Amniotic epithelial cell (primary cell): Measurements from ENCODE around the gene DTX1.
"Not testable (repeated sequence)": the region's sequence is repeated elsewhere in the genome, so short reads cannot be mapped to it uniquely, and the experiment has no call there.

Experiments
- DNase-seq: peaks from one replicate; pipeline ENCODE4 v3.0.0-alpha.2; 2010; ENCODE audit warnings: low read depth

The DTX1 gene

DNA sequence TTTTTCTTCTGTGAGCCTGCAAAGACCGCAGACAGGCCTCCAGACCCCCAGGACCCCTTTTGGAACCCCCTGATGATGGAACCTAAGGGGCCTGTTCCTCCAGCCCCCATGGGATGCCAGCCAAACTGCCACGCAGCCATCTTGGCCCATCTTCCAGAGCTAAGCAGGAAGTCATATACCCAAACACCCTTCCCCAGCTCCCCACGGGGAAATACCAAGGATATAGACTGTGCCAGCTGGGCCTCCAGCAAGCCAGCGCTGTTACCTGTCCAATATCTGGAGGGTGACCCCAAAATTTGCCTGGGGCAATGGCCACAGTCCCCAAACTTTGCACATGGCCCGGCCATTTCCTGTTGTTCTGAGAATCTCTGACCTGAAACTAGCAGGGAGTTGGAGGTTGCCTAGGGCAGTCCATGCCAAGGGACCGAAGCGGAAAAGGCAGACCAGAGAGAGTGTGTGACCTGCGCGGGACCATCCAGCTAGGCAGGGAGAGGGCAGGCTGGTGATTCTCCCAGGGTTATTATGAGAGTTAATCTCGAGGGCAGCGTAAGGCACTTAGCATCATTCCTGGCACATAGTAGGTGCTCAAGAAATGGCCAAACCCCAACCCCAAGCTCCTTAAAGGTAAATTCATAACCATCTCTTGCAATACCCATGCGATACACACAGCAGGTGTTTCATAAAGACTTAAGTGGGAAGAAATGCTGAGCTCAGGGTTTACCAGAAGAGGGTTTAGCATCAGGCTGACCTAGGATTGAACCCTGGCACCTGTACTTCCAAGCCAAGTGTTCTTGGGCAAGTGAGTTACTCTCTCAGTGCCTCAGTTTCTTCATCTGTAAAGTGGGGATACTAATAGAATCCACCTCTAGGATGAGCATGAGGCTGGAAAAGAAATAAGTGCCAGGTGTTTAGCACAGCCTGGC, 81.6 kb downstream of the DTX1 start:
- DNase-seq: no peak

DNA sequence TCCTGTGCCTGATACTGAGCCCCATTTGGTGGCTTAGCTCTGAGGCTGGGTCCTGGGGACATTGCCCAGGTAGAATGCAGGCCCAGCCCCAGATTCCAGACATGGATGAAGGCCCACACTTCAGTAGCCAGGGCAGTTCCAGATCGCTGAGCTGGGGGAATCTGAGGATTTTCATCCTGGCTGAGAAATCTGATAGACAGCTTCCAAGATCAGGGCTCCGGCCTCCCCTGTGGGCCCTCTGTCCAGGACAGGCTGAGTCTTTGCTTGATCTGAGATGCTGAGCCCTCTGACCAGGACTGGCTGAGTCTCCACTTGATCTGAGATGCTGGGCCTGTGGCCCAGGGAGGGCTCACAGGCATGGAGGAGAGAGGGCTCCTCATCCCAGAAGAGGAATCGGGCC, 82.3 kb downstream of the DTX1 start:
- no peak for DNase-seq

DNA sequence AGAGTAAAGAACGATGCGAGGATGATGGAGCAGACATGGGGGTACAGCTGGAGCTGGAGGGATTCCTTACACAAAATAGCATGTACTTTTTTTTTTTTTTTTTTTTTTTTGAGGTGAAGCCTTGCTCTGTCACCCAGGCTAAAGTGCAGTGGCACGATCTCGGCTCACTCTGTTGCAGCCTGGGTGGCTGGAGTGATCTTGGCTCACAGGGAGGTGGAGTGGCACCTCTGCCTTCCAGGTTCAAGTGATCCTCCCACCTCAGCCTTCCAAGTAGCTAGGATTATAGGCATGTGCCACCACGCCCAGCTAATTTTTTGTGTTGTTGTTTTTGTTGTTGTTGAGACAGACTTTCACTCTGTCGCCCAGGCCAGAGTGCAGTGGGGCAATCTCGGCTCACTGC, 84.2 kb downstream of the DTX1 start:
- no peak for DNase-seq

DNA sequence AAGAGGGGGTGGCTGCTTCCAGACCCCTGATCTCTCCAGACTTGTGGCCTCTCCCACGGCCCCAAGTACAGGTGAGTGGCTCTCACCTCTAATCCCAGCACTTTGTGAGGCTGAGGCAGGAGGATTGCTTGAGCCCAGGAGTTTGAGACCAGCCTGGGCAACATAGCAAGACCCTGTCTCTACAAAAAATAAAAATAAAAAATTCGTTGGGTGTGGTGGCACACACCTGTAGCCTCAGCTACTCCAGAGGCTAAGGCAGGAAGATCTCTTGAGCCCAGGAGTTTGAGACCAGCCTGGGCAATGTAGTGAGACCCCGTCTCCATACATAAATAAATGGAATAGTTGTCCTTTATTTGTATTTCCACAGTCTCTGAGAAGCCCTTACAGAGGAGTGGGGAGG, 85.2 kb downstream of the DTX1 start:
- not testable (repeated sequence) for DNase-seq

DNA sequence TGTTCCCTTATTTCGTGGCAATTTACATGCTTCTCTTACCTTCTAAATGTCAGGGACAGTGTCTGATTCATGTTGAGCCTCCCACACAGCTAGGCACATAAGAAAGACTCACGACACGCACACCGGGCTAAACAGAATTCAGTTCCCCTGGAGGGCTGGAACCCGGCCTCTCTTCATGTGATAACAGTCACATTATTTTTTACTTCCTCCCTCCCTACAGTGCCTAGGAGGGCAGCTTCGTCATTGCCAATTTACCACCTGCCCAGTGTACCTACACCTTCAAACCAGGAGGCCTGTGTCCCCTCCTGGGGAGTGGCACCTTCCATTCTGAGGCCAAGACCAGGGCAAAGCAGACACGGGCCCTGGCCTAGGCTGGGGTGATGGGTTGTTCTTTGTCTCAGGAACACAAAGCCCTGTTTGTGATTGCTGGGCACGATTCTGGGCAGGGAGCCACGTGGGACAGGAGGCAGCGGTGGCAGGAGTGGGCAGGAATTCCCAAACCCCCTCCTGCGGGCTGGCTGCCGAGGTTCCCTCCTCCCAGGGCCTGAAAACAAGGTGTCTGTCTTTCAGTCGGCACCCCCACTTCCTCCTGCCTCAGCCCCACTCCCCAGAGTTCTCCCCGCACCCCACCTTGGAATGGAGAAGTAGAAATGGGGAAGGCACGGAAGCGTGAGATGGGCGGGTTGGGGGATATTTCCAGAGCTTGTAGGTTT, 85.8 kb downstream of the DTX1 start:
- no peak for DNase-seq

DNA sequence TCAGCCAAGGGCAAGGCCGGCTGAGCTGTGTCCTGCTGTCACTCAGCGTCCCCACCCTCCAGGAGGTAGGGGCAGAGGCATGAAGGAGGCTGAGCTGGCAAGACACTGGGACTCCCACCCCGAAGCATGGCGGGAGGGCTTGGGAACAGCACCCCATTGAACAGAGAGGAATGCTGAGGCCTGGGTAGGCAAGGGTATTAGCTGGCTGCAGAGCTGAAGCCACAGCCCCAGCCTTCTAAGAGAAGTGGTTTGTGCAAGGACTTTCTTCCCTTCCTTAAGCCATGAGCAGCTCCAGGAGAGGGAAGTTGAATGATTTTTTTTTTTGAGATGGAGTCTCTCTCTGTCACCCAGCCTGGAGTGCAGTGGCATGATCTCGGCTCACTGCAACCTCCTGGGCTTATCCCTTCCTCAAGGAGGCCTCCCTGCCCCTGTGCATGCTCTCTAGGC, 86.4 kb downstream of the DTX1 start:
- no peak for DNase-seq

DNA sequence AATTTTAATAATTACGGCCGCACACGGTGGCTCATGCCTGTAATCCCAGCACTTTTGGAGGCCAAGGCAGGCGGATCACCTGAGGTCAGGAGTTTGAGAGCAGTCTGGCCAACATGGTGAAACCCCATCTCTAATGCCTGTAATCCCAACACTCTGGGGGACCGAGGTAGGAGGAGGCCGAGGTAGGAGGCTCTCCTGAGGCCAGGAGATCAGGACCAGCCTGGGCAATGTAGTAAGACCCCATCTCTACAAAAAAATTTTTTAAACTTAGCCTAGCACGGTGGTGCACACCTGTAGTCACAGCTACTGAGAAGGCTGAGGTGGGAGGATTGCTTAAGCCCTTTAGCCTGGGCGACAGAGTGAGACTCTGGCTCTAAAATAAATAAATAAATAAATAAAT, 87.4 kb downstream of the DTX1 start:
- DNase-seq: no peak

DNA sequence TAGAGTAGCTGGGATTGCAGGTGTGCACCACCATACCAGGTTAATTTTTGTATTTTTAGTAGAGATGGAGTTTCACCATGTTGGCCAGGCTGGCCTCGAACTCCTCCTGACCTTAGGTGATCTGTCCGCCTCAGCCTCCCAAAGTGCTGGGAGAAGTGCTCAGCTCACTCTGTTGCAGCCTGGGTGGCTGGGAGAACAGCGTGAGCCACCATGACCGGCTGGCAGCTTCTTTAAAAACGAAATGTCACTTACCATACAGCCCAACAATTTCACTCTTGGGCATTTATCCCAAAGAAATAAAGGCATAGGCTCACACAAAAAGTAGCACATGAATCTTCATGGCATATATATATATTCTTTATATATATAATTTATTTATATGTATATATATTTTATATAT, 88.3 kb downstream of the DTX1 start:
- DNase-seq: no peak

DNA sequence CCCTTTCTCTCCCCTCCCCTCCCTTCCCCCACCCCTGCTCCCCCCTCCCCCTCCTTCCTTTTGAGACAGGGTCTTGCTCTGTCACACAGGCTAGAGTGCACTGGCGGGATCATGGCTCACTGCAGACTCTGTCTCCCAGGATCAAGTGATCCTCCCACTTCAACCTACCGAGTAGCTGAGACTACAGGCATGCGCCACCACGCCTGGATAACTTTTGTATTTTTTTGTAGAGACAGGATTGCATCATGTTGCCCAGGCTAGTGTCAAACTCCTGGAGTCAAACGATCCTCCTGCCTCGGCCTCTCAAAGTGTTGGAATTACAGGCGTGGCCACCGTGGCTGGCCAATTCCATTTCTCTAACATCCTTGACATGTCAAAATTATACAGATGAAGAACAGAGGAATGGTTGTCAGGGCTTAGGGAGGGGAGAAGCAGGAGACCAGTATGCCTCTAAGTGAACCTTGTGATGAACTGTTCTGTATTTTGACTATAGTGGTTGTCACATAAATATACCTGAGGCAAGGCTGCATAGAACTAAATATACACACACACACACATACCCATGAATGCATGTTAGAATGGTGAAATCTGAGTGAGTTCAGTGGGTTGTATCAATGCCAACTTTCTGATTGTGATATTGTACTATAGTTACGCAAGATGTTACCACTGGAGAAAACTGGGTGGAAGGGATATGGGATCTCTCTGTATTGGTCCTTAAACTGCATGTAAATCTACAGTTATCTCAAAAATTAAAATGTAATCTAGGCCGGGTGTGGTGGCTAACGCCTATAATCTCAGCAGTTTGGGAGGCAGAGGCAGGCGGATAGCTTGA, 89.4 kb downstream of the DTX1 start:
- peak; percentile 74 for DNase-seq

DNA sequence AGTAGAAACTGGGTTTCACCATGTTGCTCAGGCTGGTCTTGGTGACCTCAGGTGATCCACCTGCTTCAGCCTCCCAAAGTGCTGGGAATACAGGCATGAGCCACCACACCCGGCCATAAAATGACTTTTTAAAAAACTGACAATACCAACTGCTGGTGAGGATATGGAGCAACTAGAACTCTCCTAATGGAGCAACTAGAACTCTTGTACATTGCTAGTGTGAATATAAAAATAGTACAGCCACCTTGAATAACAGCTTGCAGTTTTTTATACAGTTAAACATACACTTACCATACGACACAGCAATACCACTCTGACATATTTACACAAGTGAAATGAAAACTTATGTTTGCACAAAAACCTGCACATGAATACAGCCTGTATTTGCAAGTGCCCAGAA, 90.5 kb downstream of the DTX1 start:
- no peak for DNase-seq
